ENCODE measurements around the gene ABCC1.

ABCC1 gene

GRCh38 chr16:16051132-16051531 is 101.7 kb downstream of the ABCC1 start:
- H3K27me3 ChIP-seq = no peaks in the 10 kb centered on the region
- no peaks in the 10 kb centered on the region for H3K9me3 ChIP-seq
- no peak overlapping the region for H3K4me3 ChIP-seq (ENCODE audit: low read depth in 1 of 2, low read length in 1 of 2)
- H3K4me1 ChIP-seq (ENCODE audit: control insufficient read depth in 1 of 2, insufficient read depth in 1 of 2, low read depth in 1 of 2, low read length in 1 of 2) = no peaks in the 10 kb centered on the region
- no peak for TF ChIP-seq CTCF (IDR thresholded peaks at IDR 0.05)
- no peak overlapping the region for H3K27ac ChIP-seq
- peaks cover 76% of the 10 kb centered on the region for H3K36me3 ChIP-seq

- H3K27ac ChIP-seq = no peak overlapping the region
- no peaks in the 10 kb centered on the region for H3K9me3 ChIP-seq
- H3K4me3 ChIP-seq (ENCODE audit: low read depth in 1 of 2, low read length in 1 of 2) = no peak overlapping the region
- no peak for TF ChIP-seq CTCF (IDR thresholded peaks at IDR 0.05)
- H3K36me3 ChIP-seq = peaks cover 73% of the 10 kb centered on the region
- no peaks in the 10 kb centered on the region for H3K4me1 ChIP-seq (ENCODE audit: control insufficient read depth in 1 of 2, insufficient read depth in 1 of 2, low read depth in 1 of 2, low read length in 1 of 2)
- no peaks in the 10 kb centered on the region for H3K27me3 ChIP-seq
Observed at GRCh38 chr16:16052916-16053315, 103.5 kb downstream of the ABCC1 start.

- H3K4me1 ChIP-seq (ENCODE audit: control insufficient read depth in 1 of 2, insufficient read depth in 1 of 2, low read depth in 1 of 2, low read length in 1 of 2) = peaks cover 6 to 9% of the 10 kb centered on the region in 2 experiments
- no peak overlapping the region for H3K27ac ChIP-seq
- H3K27me3 ChIP-seq = no peaks in the 10 kb centered on the region
- H3K4me3 ChIP-seq (ENCODE audit: low read depth in 1 of 2, low read length in 1 of 2) = no peak overlapping the region
- TF ChIP-seq CTCF (IDR thresholded peaks at IDR 0.05) = no peak
- peaks cover 67% of the 10 kb centered on the region for H3K36me3 ChIP-seq
- H3K9me3 ChIP-seq = no peaks in the 10 kb centered on the region
Observed at GRCh38 chr16:16057102-16057501, 107.7 kb downstream of the ABCC1 start.

- Histone ChIP-seq H3K36me3 (peaks cover 50% of the 10 kb centered on the region), H3K27ac (no peak overlapping the region), H3K9me3 (no peaks in the 10 kb centered on the region), H3K4me3 (ENCODE audit: low read depth in 1 of 2, low read length in 1 of 2) (no peak overlapping the region), H3K27me3 (no peaks in the 10 kb centered on the region), H3K4me1 (ENCODE audit: control insufficient read depth in 1 of 2, insufficient read depth in 1 of 2, low read depth in 1 of 2, low read length in 1 of 2) (peaks cover 10 to 14% of the 10 kb centered on the region in 2 experiments)
- TF ChIP-seq CTCF (IDR thresholded peaks at IDR 0.05) = no peak
Observed at GRCh38 chr16:16059160-16059559, 109.7 kb downstream of the ABCC1 start.

- peaks cover 50% of the 10 kb centered on the region for H3K36me3 ChIP-seq
Observed at GRCh38 chr16:16059895-16060590, 110.6 kb downstream of the ABCC1 start.

More at GRCh38 chr16:16059895-16060590, 110.6 kb downstream of the ABCC1 start:
- peaks cover 10 to 14% of the 10 kb centered on the region in 2 experiments for H3K4me1 ChIP-seq (ENCODE audit: control insufficient read depth in 1 of 2, insufficient read depth in 1 of 2, low read depth in 1 of 2, low read length in 1 of 2)
- no peak overlapping the region for H3K4me3 ChIP-seq (ENCODE audit: low read depth in 1 of 2, low read length in 1 of 2)
- no peaks in the 10 kb centered on the region for H3K27me3 ChIP-seq
- no peak for TF ChIP-seq CTCF (IDR thresholded peaks at IDR 0.05)
- H3K27ac ChIP-seq = no peak overlapping the region
- no peaks in the 10 kb centered on the region for H3K9me3 ChIP-seq
